PC-3 (cell line): ENCODE data around the gene BCL2L15. TPM values are rescaled to one million over a fixed set of nuclear protein-coding genes. Genes with fewer than 3 reads are reported as not detected.

Experiments used
- ATAC-seq: fragments of 200-7000 bp; cut with Tn5 transposase; 2 replicates; pipeline ENCODE4 v1.9.1; 2020; ENCODE audit warnings: mild to moderate bottlenecking, moderate library complexity
- BruUV-seq: library from RNA; stranded (reverse); fragments of 400-500 nt; replicated peaks from 2 replicates; lab custom pipeline; 2021; lab: Mats Ljungman, UMichigan
- CTCF ChIA-PET: fragments of 300-600 bp; sonication (Branson Sonifier 250); formaldehyde crosslinking; loops from one replicate; lab custom pipeline; 2022; ENCODE audit warnings: antibody characterized with exemption; lab: Charles Lee
- POLR2A ChIA-PET: fragments of 300-600 bp; sonication (Branson Sonifier 250); formaldehyde crosslinking; loops from one replicate; lab custom pipeline; 2022; ENCODE audit warnings: antibody characterized with exemption; ENCODE audit not compliant: unreplicated experiment; lab: Charles Lee
- DNase-seq: peaks from one replicate; pipeline ENCODE4 v3.0.0-alpha.2; 2015
- H2AFZ ChIP-seq: fragments of 300-600 bp; sonication (generic); 2 replicates; pipeline ENCODE4 v1.6.0; 2016; ENCODE audit warnings: antibody characterized with exemption, low read length
- H3F3A ChIP-seq: fragments of 300-600 bp; sonication (generic); one replicate; pipeline ENCODE4 v1.6.0; 2017; ENCODE audit warnings: antibody characterized with exemption, low read length, control low read depth, mild to moderate bottlenecking; ENCODE audit not compliant: unreplicated experiment
- H3K27ac ChIP-seq: fragments of 300-600 bp; sonication (generic); 2 replicates; pipeline ENCODE4 v1.5.1; 2016; ENCODE audit warnings: mild to moderate bottlenecking, low read length
- H3K27me3 ChIP-seq: fragments of 300-600 bp; sonication (generic); 2 replicates; pipeline ENCODE4 v1.6.1; 2016; ENCODE audit warnings: low read length, mixed read lengths
- H3K36me3 ChIP-seq: fragments of 300-600 bp; sonication (generic); 2 replicates; pipeline ENCODE4 v1.6.1; 2016; ENCODE audit warnings: low read depth, mixed run types, low read length, mixed read lengths
- H3K4me1 ChIP-seq: fragments of 300-600 bp; sonication (generic); 2 replicates; pipeline ENCODE4 v1.5.1; 2016; ENCODE audit warnings: low read length; ENCODE audit not compliant: insufficient read depth
- H3K4me2 ChIP-seq: fragments of 300-600 bp; sonication (generic); 2 replicates; pipeline ENCODE4 v1.6.0; 2016; ENCODE audit warnings: low read length
- H3K4me3 ChIP-seq: fragments of 300-600 bp; sonication (generic); 2 replicates; pipeline ENCODE4 v1.5.1; 2016; ENCODE audit warnings: mild to moderate bottlenecking, low read length, mixed read lengths
- H3K79me2 ChIP-seq: fragments of 300-600 bp; sonication (generic); 2 replicates; pipeline ENCODE4 v1.6.1; 2017; ENCODE audit warnings: low read length, mixed read lengths
- H3K9ac ChIP-seq: fragments of 300-600 bp; sonication (generic); 2 replicates; pipeline ENCODE4 v1.6.0; 2016; ENCODE audit warnings: mild to moderate bottlenecking, low read length
- H3K9me2 ChIP-seq: fragments of 300-600 bp; sonication (generic); replicated peaks from 2 replicates; pipeline ENCODE4 v1.6.1; 2016; ENCODE audit warnings: mixed run types, low read length, mixed read lengths
- H3K9me3 ChIP-seq: fragments of 300-600 bp; sonication (generic); 2 replicates; pipeline ENCODE4 v1.6.1; 2016; ENCODE audit warnings: low read length, mixed read lengths
- H4K20me1 ChIP-seq: fragments of 300-600 bp; sonication (generic); 2 replicates; pipeline ENCODE4 v1.6.1; 2016; ENCODE audit warnings: low read length, mixed read lengths
- EZH2 ChIP-seq: fragments of 300-600 bp; sonication (generic); IDR thresholded peaks from one replicate; pipeline ENCODE4 v1.6.1; 2017; ENCODE audit warnings: antibody characterized with exemption, mild to moderate bottlenecking, low read length; ENCODE audit not compliant: unreplicated experiment
- EZH2phosphoT487 ChIP-seq: fragments of 300-600 bp; sonication (generic); IDR thresholded peaks from 2 replicates; pipeline ENCODE4 v1.6.1; 2018; ENCODE audit warnings: mild to moderate bottlenecking, antibody characterized with exemption, low read length, borderline replicate concordance
- intact Hi-C: fragments of 100-400 bp; cut with micrococcal nuclease; formaldehyde crosslinking; loops from 2 replicates; pipeline ENCODE4 v1.9.0; 2023
- total RNA-seq: library from RNA; depleted of rRNA; stranded (reverse); fragments of >200 nt; gene quantifications from 2 replicates; pipeline ENCODE4 v1.2.3, GENCODE V29; 2014
- TF ChIP-seq, protein P1 (sequence below): fragments of 300-600 bp; sonication (generic); conservative IDR thresholded peaks from 2 replicates; pipeline ENCODE4 v1.5.1; 2017; ENCODE audit warnings: antibody characterized with exemption, low read depth, mild to moderate bottlenecking, low read length

BCL2L15 gene
- total RNA-seq, 1 experiment from 2014 or later: 0.29 TPM

DNA sequence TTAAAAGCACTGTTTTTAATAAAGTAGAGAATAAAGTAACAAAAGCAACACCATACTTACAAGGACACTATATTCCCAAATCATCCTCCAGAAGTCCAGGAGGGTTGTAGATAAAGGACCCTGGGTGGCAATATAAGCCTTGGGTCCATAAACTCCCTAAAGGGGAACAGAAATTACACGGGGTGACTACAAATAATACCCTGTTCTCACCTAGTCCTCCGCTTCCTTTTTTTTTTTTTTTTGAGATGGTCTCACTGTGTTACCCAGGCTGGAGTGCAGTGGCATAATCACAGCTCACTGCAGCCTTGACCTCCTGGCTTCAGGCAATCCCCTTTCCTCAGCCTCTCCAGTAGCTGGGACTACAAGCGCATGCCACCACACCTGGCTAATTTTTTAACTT lies 29.0 kb downstream of the BCL2L15 start:
- H3K79me2 ChIP-seq: no peaks in the 10 kb centered on the region
- no peak for DNase-seq
- no peaks in the 10 kb centered on the region for H3K9me3 ChIP-seq
- H3K27ac ChIP-seq: no peak overlapping the region
- BruUV-seq: no TSS peak
- ChIA-PET CTCF (no interaction called here), POLR2A (no interaction called here)
- H3K27me3 ChIP-seq: no peaks in the 10 kb centered on the region
- TF ChIP-seq, protein P1, sequence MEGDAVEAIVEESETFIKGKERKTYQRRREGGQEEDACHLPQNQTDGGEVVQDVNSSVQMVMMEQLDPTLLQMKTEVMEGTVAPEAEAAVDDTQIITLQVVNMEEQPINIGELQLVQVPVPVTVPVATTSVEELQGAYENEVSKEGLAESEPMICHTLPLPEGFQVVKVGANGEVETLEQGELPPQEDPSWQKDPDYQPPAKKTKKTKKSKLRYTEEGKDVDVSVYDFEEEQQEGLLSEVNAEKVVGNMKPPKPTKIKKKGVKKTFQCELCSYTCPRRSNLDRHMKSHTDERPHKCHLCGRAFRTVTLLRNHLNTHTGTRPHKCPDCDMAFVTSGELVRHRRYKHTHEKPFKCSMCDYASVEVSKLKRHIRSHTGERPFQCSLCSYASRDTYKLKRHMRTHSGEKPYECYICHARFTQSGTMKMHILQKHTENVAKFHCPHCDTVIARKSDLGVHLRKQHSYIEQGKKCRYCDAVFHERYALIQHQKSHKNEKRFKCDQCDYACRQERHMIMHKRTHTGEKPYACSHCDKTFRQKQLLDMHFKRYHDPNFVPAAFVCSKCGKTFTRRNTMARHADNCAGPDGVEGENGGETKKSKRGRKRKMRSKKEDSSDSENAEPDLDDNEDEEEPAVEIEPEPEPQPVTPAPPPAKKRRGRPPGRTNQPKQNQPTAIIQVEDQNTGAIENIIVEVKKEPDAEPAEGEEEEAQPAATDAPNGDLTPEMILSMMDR: no peak
- TF ChIP-seq EZH2: no peak
- no peak for TF ChIP-seq EZH2phosphoT487
- H3K4me3 ChIP-seq: no peak overlapping the region
- H2AFZ ChIP-seq: no peak overlapping the region
- ATAC-seq: no peak
- no peak overlapping the region for H3K4me2 ChIP-seq
- intact Hi-C loops: no loop called here
- no peaks in the 10 kb centered on the region for H4K20me1 ChIP-seq
- H3K4me1 ChIP-seq: peaks cover 13% of the 10 kb centered on the region
- H3K36me3 ChIP-seq: no peaks in the 10 kb centered on the region
- no peaks in the 10 kb centered on the region for H3K9me2 ChIP-seq
- H3K9ac ChIP-seq: no peak overlapping the region
- no peaks in the 10 kb centered on the region for H3F3A ChIP-seq

- no TSS peak for BruUV-seq
- H4K20me1 ChIP-seq: no peaks in the 10 kb centered on the region
- H3K4me1 ChIP-seq: peaks cover 13% of the 10 kb centered on the region
- H3K36me3 ChIP-seq: no peaks in the 10 kb centered on the region
- no peak overlapping the region for H3K27ac ChIP-seq
- no peaks in the 10 kb centered on the region for H3K79me2 ChIP-seq
- H3K9me3 ChIP-seq: no peaks in the 10 kb centered on the region
- no peaks in the 10 kb centered on the region for H3K27me3 ChIP-seq
- no peak overlapping the region for H3K4me2 ChIP-seq
- no peaks in the 10 kb centered on the region for H3F3A ChIP-seq
- intact Hi-C loops: no loop called here
- ATAC-seq (no peak), DNase-seq (no peak)
- no peak overlapping the region for H2AFZ ChIP-seq
- CTCF ChIA-PET: no interaction called here
- no peaks in the 10 kb centered on the region for H3K9me2 ChIP-seq
- POLR2A ChIA-PET: no interaction called here
- no peak overlapping the region for H3K4me3 ChIP-seq
- TF ChIP-seq, protein P1: no peak
- TF ChIP-seq EZH2: no peak
- no peak for TF ChIP-seq EZH2phosphoT487
- no peak overlapping the region for H3K9ac ChIP-seq
These were observed 29.6 kb downstream of the BCL2L15 start for GRCh38 chr1:113857776-113858175.

DNA sequence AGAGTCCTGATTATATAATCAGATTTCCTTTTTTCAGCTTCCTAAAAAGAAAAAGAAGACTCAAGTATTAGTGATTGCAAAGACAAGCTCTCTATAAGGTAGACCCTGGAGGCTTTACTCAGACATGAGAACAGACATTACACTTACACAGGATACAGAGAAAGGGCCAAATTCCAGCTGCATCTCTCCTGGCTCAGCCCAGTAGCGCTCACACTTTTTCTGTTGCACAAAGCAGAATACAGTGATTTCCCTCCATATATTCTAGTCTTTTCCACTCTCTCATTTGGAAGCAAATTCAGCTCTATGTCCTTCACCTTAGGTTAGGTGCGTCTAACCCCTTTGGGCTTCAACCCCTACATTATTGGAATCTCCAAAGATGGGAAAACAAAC lies 31.0 kb downstream of the BCL2L15 start:
- no peak for DNase-seq
- Histone ChIP-seq H3K79me2 (no peaks in the 10 kb centered on the region), H3K4me1 (peaks cover 13% of the 10 kb centered on the region), H3K9me2 (no peaks in the 10 kb centered on the region), H3K27me3 (no peaks in the 10 kb centered on the region), H4K20me1 (no peaks in the 10 kb centered on the region), H3F3A (no peaks in the 10 kb centered on the region), H2AFZ (no peak overlapping the region), H3K27ac (no peak overlapping the region), H3K4me2 (no peak overlapping the region), H3K9ac (no peak overlapping the region), H3K9me3 (no peaks in the 10 kb centered on the region), H3K36me3 (no peaks in the 10 kb centered on the region), H3K4me3 (no peak overlapping the region)
- ChIA-PET POLR2A (no interaction called here), CTCF (no interaction called here)
- intact Hi-C loops: no loop called here
- no peak for ATAC-seq
- no peak for TF ChIP-seq EZH2
- TF ChIP-seq, protein P1: no peak
- no peak for TF ChIP-seq EZH2phosphoT487
- no TSS peak for BruUV-seq
